HG03175 (cell line): ENCODE results near the gene CARD11.
A peak's percentile ranks its signal among the peaks of the same experiment; 100 is the strongest.

Source experiments
- ATAC-seq: cut with Tn5 transposase; IDR thresholded peaks from one replicate; pipeline ENCODE4 v1.9.1; 2021; ENCODE audit warnings: mild to moderate bottlenecking, moderate library complexity; ENCODE audit not compliant: unreplicated experiment

The CARD11 gene

DNA sequence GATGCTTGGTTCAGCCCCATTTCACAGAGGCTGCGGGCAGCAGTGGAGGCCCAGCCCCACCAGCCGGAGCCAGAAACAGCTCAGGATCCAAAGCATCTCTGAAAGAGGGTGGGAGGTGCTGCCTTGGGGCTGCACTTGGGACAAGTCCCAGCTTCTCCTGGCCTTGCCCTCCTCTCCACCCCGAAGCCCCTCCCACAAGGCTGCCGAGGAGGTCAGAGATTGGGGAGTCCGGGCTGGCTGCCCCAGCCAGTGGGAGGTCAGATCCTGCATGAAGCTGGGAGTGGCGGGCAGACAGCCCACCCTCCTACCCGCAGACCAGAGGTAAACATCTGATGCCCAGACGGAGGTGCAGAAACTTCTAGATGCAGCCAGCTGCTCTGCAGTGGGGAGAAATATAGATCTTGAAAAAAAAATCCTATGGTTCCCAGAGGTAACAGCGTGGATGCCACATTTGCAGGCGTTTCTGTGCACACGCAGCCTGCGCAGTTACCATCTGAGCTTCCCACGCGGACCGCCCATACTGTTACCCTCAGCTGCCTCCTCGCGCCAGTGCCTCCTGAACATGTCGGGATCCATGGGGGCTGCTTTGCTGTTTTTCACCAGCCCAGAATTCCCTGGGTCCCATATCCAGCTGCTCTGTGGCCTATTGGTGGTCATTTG, 162.7 kb downstream of the CARD11 start:
- no peak for ATAC-seq

DNA sequence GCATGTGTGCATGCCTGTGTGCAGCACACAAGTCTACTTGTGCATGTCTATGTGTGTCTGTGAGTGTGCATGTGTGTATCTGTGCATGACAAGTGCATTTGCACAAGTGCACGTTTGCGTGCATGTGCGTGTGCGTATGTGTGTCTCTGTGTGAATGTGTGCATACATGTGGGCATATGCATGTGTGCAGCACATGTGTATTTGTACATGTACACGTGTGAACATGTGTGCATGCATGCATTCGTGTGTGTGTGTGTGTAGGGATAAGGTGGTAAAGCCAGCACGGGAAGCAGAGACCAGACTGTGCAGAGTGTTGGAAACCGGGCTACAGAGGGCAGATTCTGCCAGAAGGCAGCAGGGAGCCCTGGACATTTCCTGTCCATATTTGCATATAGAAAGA, 163.6 kb downstream of the CARD11 start:
- ATAC-seq, result no peak

DNA sequence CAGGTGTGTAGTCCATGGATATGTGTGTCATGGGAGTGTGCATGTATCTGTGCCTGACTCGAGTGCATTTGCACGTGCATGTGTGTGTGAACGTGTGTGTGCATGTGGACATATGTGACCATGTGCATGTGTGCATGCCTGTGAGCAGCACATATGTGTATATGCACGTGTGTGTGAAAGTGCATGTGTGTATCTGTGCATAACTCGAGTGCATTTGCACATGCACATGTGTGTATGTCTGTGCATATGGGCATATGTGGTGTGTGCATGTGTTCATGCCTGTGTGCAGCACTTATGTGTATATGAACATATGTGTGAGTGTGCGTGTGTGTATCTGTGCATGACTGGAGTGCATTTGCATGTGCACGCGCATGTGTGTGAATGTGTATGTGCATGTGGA, 164.3 kb downstream of the CARD11 start:
- no peak for ATAC-seq

DNA sequence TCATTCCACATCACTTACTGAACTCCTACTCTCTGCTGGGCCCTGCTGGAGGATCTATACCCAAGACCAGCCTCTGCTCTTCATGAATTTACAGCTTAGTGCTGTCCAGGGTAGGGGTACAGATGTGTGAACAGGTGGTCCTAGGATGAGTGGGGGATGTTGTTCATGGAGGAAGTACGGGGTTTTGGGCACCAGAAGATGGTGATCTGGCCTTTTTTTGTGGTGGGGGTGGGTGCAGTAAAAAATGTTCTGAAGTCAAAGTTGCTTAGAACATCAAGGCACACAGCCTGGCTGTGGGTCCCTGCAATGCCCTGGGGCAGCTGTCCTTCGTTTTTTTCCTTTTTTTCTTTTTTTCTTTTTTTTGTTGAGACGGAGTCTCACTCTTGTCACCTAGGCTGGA, 165.4 kb downstream of the CARD11 start:
- no peak for ATAC-seq

DNA sequence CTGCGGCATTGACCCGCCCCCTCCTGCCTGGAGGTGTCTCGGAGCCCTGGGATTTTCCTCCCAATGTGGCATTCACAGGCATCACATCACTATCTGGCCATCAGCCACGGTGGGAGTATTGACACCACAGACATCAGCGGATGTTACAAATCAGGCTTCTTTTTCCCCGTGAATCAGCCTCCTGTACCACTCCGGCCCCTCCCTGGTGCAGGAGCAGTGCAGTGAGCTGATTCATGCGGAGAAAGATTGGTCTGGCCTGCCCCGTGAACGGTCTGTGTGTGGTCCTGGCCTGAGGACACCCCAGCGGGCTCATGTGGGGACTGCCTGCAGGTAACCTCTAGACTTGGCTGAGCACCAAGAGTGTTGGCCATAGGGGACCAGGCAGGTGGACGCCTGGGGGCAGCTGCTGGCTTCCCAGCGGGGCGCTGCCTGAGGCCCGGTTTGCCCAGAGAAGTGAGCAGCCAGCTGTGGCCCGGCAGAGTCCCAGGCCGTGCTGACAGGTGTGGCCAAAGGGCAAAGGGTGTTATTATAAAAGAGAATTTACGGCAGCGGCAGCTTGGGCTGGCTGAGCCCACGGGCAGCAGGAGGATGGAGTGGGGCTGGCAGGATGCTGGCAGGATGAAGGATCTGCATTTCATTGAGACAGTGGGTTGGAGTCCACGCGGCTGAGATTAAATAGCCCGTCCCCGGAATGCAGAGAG, 167.5 kb downstream of the CARD11 start:
- no peak for ATAC-seq

DNA sequence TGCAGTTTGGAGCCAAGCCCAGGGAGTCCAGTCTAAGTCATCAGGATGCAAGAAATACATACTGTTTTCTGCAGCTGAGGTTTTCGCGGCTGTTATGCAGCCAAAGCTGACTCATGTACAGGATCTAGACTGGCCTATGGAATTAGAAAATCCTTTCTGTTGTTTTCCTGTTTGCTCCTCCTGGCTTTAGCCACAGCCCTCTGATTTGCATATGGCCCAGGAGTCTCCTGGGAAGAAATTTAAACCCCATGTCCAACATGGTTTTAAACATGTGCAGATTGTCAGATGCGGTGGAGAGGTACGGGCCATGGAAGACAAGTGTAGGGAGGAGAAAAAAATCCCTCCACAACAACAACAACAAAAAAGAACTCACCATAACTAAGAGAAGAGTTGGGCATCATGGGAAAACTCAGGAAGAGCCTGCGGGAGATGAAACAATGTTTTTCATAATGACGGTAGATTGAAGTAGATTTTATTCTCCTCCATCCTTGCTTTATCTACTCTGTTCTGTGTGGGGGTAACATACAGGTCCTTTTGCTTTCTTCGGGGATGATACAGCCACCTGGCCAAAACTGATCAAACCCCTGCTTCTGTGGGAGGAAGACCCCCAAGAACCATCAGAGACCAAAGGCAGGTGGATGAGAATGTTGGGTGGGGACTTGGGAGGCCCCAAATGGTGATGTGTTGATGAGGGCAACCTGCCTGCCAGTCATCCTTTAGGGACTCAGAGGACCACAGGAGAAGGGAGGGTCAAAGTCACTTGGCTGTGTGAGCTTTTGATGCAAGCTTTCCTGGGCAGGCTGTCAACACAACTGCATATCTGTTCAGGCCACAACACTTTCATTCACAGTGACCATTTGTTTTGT, 169.7 kb downstream of the CARD11 start:
- no peak for ATAC-seq

DNA sequence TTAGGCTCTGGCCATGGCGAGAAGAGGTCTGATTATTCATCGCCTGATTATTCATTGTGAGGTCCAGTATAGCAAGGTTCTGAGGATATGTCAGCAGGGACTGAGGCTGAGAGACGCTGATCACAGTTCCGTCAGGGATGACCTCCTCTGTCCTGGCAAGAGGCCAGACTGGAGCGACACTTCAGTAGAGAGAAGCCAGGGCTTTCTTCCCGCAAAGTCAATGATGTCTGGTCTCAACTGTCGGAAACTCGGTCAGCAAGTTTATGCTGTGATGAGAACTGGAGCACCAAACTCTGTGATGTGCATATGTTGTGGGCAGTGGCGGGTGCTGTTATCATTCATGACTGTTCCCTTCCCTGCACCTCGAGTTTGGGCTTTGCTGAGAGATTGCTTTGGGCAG, 170.5 kb downstream of the CARD11 start:
- no peak for ATAC-seq

DNA sequence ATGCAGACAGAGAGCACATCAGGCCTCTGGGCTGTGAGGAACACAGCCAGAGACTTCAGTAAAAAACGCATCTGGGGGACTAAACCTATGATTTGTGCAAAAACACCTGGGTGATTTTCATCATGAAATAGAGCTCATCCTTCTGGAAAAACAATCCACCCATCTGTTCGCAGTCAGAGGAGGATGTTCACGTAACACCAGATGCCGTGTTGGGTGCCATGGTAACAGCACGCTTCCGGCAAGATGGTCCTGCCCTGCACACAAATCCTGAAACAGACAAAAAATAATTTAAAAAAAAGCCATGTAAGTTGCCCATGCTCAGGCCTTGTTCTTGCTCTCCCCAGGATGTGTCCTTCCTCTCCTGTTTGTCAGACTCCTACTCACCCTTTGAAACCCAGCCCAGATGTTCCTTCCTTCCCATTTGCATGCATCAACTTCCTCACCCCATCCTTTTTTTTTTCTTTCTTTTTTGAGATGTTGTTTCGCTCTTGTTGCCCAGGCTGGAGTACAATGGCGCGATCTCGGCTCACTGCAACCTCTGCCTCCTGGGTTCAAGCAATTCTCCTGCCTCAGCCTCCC, 171.3 kb downstream of the CARD11 start:
- ATAC-seq, result no peak

DNA sequence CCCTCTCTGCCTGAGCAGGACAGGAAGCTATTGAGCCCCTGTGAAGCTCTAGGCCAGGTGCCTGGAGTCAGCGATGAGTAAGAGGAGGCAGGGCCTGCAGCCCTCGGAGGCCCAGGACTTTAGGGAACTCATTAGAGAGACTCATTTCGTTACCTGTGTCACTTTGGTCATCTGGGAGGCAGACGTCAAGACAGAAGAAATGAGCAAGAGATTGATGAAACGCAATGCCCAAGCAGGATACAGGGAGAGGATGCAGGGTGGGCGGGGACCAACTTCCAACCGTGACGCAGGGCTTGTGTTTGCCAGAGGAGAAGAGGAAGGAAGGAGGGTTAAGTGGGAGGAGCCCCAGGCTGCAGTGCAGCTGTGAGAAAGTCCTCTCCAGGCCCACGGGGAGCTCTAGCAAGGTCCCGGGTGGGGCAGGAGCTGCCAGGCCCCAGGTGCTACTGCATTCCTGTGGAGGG, 173.2 kb downstream of the CARD11 start:
- no peak for ATAC-seq

DNA sequence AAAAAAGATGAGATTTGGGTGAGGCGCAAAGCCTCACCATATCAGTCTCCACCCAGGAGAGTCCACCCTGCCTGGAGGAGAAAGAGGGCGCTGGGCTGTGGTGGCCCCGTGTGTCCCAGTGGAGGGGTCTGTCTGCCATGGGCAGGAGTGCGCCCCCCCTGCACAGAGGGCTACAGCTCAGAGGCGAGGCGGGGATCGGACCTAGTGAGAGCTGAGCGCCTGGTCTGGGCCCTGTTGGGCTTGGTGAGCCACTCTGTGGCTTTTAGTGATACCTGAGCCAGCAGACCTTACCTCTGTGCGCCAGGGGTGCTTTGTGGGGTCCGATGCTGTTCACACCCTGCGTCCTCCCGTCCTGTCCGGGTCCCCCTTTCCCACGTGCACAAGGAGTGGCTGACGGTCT, 173.7 kb downstream of the CARD11 start:
- no peak for ATAC-seq

DNA sequence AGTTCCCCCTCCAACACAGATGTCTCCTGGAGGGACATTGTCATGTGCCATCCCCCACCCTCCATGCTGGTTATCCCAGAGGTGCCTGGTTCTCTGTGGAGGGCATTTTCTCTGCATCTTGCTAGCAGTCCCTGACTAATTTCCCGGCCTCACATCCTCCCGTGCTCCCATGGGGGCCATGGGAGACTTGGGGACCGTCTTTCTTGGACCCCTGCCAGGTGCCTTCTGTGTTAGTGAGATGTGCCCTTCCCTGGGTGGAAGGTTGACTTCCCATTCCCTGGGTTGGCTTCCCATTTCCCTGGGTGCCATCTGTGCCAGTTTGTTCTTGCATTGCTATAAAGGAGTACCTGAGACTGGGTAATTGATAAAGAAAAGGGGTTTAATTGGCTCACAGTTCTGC, 177.1 kb downstream of the CARD11 start:
- ATAC-seq, result no peak

DNA sequence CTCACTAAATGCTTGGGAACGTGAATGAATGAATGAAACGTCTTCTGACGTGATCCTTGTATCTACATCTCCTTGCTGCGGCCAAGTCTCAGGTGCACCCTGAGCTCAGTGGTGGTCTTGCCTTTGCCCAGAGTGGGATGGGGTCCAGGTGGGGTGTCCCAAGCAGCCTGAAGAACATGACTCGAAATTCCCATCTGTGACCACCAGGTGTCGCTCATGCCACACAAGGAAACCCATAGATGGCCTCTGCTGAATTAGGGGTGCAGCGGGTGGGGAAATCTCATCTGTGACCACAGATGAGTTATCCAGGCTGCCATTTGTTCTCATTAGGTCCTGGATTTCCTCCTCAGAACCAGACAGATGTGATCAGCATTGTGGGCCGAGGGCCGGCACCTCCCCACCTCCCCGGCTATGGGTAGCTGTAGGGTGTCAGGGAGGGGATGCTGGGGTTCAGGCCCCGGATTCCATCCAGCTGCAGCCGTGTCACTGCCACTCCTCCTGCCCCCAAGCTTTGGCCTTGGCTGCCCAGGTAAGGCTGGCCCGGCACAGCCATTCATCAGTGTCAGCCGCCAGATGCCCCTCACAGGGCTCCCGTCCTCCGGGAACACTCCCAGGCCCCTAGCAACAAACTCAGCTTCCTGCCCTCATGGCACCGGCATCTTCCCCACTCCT, 178.5 kb downstream of the CARD11 start:
- ATAC-seq, result no peak

DNA sequence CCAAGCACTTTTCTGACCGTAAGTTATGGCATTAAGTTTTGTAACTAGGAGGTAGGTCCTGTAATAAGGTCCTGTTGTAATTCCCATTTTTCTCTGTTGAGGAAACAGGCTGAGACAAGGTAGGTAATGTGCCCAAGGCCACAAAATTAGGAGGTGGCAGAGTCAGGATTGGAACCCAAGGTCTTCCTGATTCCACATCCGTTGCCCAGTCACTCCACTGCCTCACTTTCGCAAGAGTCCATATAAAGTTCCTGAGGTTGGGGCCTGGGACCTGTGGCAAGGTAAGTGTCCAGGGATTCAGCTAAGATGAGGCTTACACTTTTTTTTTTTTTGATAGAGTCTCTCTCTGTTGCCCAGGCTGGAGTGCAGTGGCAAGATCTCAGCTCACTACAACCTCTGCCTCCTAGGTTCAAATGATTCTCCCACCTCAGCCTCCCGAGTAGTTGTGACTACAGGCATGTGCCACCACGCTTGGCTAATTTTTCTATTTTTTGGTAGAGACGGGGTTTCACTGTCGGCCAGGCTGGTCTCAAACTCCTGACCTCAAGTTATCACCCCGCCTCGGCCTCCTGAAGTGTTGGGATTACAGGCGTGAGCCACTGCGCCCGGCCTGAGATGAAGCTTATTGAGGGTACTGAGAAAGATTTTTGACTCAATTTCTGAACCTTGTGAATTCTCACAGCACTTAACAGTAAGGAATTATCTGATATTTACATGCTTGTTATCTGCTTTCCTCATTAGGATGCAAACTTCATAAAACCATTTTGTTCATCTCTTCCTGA, 179.3 kb downstream of the CARD11 start:
- no peak for ATAC-seq

DNA sequence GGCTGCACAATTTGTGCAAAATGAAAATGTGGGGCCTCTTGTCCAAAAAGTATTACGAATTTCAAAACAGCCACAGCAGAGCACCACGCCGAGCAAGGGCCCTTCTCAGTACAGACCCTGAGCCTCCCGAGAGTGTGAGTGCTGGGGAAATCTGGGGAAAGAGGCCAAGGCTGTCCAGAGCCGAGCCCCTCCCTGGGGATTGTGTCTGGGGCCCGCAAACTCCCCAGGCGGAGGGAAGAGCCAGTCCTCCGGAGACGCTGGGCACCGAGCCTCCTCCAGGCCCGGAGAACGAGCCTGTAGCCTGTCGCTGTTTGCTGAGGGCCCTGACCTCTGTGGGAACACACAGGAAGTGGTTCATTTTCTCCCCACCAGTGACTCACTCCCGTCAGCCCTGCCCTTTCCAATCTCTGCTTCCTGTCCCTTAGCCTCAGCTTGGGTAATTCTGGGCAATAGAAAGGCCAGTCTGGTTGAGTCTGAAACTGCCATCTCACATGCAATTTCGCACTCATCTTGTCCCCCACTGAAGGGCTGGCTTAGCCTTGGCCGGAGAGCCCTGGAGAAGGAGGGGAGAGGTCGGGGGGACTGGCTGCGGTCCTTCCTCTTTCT, 180.1 kb downstream of the CARD11 start:
- ATAC-seq, result peak; percentile 96

DNA sequence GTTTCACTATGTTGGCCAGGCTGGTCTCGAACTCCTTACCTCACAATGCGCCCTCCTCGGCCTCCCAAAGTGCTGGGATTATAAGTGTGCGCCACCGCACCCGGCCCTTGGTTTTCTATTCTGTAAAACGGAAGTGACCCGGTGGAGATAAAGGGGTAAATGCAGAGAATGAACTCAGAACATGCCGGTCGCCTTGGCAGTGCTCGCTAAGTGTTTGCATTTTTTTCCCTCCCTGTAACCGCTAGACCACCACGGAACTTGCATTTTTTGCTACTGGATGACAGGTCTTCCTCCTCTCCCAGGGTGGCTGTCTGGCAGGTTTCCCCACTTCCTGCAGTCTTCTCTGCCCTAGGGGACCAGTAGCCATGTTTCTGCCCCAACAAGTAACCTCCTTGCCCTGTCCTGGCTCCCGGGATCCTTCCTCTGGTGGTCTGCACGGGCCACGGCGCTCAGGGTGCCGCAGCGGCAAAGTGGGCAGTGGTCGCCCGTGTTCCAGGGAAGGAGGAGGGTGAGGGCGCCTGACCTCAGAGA, 180.8 kb downstream of the CARD11 start:
- ATAC-seq, result no peak

DNA sequence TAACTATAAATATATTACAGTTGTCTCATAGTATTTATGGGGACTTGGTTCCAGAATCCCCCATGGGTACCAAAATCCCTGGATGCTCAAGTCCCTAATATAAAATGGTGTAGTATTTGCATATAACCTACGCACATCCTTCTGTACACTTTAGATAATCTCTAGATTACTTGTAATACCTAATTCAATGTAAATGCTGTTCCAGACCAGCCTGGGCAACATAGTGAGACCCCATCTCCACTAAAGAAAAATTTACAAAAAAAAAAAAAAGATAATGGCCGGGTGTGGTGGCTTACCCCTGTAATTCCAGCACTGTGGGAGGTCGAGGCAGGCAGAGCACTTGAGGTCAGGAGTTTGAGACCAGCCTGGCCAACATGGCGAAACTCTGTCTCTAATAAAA, 182.2 kb downstream of the CARD11 start:
- no peak for ATAC-seq

DNA sequence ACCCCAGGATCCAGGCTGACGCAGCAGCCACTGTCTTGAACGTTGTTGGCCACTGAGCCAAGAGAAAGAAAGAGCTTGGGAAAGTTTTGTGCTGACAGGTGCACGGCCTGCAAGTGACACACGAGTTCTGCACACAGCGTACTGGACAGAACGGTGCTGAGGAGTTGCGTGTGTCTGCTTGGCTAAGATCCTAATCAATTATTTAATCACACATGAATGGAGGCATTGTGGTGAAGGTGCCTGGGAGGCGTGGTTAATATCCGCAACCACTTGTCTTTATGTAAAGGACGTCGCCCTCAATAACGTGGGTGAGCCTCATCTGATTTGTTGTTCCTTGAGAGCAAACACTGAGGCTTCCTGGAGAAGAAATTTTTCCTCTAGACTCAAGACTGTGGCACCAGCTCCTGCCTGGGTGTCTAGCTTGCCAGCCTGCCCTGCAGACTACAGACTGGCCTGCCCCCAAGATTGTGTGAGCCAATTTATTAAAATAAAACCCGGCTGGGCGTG, 183.0 kb downstream of the CARD11 start:
- ATAC-seq, result no peak

DNA sequence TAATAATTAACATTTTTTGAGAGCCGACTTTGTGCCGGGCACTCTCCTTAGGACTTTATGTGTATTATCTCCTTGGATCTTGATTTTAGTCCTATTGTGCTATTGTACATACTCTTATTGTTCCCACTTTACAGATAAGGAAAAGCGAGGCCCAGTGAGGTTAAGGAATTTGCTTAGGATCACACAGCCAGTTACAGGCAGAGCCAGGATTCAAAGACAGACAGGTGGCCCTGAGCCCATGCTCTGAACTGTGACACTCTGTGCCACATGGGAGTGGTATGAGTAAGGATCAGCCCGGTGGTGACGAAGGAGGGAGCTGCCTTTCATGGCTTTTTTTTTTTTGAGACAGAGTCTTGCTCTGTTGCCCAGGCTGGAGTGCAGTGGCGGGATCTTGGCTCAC, 183.7 kb downstream of the CARD11 start:
- no peak for ATAC-seq

DNA sequence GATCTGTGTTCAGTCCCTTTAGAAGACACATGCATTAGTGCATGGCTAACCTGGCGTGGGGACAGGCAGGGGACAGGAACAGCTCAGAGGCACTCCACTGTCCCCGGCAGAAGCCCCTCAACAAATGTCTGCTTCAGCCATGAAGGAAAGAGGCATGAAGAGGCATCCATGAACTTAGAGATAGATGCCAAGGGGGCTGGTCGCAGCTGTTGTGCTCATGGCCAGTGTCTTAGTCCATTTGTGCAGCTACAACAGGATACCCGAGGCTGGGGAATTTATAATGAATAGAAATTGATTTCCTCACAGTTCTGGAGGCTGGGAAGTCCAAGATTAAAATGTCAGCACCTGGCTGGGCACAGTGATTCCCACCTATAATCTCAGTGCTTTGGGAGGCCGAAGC, 185.0 kb downstream of the CARD11 start:
- no peak for ATAC-seq
